Fibroblast of skin of right quadriceps (primary cell): Measurements from ENCODE around the gene RNF10.

Experiments
- DNase-seq: peaks from one replicate; pipeline ENCODE4 v3.0.0-alpha.2; 2013

Gene RNF10

DNA sequence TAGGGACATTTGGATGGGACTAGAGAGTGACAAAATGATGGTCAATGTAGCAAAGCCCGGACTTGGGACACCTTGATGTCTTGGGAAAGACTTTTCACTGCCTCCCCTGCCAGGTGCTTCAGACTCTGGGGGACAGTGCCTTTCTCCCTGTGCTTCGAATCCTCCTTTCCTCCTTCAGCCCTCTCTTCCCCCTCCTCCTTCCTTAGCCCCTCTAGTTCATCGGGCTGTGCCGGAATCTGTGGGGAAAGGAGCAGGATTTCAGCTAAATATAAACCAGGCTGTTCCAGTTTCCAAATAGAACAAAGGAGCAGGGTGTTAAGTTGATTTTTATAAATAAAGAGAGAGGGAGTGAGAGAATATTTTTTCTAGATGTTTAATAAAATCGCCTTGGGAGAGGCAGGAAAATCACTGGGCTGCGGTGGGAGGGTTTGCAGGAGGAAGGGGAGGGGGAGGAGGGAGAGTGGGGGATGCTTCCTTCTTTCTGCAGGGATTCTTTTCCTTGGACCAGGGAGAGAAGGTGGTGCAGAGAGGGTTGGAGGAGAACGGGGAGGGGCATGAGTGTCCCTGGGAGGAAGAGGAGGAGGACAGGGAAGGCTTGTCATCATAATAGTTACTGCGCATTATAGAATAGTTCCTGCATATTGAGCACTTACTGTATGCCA, 84.9 kb downstream of the RNF10 start:
- DNase-seq: no peak

DNA sequence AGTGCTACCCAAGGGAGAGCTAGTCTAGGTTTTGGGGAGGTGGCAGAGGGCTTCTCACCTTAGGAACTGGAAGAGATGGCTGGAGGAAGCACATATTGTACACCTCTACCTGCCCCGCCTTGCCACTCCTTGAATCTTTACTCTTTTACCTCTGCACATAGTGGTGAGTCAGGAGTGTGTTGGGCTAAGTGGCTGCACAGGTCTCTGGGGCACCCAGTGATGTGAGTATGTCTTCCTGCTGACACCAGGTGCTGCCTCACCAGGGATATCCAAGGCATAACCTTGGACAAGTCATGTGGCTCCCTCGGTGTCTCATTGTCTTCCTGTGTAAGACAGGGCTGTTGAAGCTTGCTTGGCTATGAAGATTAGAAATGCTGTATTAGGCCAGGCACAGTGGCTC, 86.5 kb downstream of the RNF10 start:
- DNase-seq: no peak

- no peak for DNase-seq
Observed at GRCh38 chr12:120625557-120626419, 91.6 kb downstream of the RNF10 start.
